Nucleus accumbens (tissue), 56 donors: Measurements from ENCODE around the gene DSTN.

Experiments used
- DNase-seq, 56 donors: peaks; one replicate each; lab custom pipeline; 2025; lab: John Stamatoyannopoulos, UW

Gene DSTN

DNA sequence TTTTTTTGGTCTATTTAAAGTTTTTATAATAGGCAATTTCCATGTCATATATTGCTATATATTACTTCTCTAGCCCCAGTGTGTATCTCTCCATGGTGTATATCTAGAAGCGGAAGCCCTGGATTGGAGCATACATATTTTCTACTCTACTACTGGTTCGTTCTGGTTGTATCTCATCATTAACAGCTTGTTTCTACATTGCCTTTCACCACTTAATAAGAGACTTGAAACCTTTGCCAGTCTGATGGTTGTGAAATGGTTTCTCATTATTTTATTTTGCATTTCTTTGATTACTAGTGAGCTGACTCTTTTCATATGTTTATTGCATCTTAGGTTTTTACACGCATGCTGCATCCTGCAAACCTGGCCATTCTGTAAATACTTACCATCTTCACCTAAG lies 3.6 kb downstream of the DSTN start:
- DNase-seq, result no peak

- no peak for DNase-seq
Measured at GRCh38 chr20:17576215-17576614, 6.3 kb downstream of the DSTN start.

DNA sequence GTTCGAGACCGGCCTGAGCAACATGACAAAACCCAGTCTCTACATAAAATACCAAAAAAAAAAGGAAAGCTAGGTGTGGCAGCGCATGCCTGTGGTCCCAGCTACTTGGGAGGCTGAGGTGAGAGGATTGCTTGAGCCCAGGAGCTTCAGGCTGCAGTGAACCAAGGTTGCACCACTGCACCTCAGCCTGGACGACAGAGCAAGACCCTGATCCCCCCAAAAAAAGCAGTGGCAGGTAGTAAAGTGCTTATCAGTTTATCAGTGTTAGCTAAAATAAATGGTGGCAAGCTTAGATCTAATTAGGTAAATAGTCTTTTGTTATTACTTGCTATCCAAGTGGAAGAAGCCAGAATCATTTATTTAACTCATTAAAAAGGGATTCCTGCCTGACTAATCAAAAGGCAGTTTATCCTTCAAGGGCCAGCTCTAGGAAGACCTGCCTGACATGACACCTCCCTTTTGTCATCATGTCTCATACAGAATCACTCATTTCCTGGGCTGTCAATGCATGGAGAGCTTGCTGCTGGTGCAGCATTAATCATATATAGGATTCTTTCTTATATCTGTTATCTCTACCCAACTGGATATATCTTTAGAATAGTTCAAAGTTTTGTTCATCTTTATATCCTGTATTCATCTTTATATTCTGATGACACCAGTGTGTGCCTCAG lies 9.6 kb downstream of the DSTN start:
- DNase-seq, result no peak

DNA sequence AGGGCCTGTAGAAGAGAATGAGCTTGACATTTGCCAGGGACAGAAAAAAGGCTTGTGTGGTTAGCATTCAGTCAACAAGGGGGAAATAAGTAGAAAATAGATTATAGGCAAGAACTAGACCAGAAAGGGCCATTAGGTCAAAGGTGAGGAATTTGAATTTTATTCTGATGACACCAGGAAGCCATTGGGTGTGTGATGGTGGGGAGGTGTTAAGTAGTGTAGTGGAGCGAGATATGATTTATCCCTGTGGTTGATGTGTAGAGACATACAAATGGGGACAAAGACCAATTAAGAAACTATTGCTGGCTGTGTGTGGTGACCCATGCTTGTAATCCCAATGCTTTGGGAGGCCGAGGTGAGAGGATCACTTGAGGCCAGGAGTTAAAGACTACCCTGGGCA lies 11.0 kb downstream of the DSTN start:
- DNase-seq, result no peak

DNA sequence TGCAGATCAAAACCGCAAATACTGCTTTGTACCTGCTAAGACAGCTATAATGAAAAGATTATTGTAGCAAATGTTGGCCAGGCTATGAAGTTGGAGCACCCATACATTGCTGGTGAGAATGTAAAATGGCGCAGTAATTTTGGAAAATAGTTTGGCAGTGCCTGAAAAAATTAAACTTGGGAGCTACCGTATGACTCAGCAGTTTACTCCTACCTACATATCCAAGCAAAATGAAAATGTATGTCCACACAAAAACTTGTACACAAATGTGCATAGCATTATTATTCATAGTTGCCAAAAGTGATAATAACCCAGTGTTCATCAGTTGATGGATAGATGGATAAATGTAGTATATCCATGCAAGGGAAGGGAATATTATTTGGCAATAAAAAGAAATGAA lies 13.3 kb downstream of the DSTN start:
- DNase-seq, result no peak

- DNase-seq, result no peak
Measured at GRCh38 chr20:17584689-17585088, 14.8 kb downstream of the DSTN start.

GRCh38 chr20:17586250-17586649 lies 16.4 kb downstream of the DSTN start:
- DNase-seq, result no peak

DNA sequence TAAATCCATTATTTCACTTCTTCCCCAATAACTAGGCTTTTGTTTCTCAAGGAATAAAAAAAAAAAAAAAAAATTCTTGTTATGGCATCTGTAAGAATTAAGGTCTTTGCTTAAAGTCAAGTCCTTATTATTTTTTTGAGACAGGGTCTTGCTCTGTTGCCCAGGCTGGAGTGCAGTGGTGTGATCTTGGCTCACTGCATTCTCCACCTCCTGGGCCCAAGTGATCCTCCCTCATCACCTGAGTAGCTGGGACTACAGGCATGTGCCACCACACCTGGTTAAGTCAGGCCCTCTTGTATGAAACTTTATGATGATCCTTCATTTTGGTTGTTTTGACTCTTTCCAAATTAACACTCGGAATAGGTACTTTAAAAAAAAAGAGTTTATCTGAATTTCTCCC lies 17.3 kb downstream of the DSTN start:
- DNase-seq, result no peak

DNA sequence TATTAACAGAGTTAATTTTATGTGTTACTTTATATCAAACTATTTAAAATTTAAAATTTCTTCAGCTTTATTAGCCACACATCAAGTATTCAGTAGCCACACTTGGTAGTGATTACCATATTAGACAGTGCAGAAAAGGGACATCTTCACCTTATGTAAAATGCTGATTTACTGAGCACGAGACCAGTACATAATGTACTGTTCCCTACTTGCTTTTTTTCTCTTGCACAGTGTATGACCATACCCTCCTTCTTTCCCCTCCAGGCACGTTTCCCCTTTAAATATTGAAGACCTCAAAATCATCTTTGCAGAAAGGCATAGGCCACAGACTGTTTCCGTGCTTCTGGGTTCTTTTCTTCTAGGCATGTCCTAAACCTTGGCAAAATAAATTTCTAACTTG lies 17.9 kb downstream of the DSTN start:
- DNase-seq, result no peak

- no peak for DNase-seq
Measured at GRCh38 chr20:17589161-17589834, 19.4 kb downstream of the DSTN start.

- DNase-seq, result no peak
Measured at GRCh38 chr20:17590245-17590644, 20.4 kb downstream of the DSTN start.

GRCh38 chr20:17593902-17594301 lies 24.0 kb downstream of the DSTN start:
- no peak for DNase-seq

- no peak for DNase-seq
Measured at GRCh38 chr20:17594443-17594842, 24.6 kb downstream of the DSTN start.

DNA sequence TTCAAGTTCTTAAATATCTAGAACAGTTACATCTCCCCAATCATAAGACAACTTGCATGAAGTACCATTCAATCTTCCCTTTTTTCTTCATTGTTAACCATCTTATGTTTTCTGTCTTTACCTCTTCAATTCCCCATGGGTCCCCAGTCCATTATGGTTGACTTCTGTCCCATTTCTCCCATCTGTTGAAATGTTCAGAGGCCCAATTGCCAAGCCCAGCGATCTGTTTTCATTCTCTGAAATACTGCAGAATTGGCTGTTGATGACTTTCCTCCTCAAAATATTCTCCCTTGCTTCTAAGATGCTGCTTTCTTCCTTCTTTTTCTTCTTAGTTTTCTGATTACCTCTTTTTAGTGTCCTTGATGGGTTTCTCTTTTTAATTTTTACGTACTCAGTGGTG lies 26.0 kb downstream of the DSTN start:
- no peak for DNase-seq

GRCh38 chr20:17598013-17598550 lies 28.2 kb downstream of the DSTN start:
- no peak for DNase-seq

- DNase-seq, result no peak
Measured at GRCh38 chr20:17601957-17602356, 32.1 kb downstream of the DSTN start.

DNA sequence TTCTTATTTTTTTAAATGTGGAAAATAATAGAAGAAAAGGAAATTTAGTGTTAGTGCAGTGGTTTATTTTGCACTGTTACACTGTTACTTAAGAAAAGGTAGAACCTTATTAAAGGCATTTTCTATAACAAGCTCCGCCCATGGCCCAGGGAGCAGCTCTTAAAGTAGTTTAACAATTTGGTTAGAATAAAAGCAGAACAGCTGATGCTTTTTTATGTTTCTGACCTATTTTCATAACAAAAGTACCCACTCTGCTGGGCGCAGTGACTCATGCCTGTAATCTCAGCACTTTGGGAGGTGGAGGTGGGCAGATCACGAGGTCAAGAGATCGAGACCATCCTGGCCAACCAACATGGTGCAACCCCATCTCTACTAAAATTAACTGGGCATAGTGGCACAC lies 32.6 kb downstream of the DSTN start:
- no peak for DNase-seq

- DNase-seq, result no peak
Measured at GRCh38 chr20:17605131-17605660, 35.3 kb downstream of the DSTN start.

GRCh38 chr20:17606001-17606400 lies 36.1 kb downstream of the DSTN start:
- no peak for DNase-seq

DNA sequence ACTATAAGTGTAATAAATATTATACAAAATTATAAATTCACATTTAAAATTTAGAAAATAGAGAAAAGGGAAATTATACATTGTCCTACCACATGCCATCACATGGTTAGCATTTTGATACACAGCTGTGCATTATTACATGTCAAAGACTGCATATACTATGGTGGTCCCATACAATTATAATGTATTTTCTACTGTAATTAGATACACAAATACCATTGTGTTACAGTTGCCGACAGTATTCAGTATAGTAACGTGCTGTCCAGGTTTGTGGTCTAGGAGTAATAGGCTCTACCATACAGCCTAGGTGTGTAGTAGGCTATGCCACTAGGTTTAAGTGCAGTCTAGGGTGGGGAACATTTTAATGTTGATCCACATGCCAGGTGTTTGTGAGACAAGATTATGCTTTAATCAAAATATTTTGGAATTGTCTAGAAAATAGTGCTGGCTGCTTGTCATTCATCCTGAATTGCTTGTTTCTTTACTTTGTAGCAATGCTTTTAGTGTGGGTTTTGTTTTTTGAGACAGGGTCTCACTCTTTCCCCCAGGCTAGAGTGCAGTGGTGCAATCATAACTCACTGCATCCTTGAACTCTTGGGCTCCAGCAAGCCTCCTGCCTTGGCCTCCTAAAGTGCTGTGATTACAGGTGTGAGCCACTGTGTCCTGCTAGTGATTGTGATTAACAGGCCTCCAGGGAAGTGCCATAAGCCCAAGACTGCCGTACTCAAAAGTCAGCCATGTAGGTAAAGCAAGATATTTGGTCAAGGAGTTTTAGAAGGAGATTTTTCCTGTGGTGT lies 39.0 kb downstream of the DSTN start:
- no peak for DNase-seq

DNA sequence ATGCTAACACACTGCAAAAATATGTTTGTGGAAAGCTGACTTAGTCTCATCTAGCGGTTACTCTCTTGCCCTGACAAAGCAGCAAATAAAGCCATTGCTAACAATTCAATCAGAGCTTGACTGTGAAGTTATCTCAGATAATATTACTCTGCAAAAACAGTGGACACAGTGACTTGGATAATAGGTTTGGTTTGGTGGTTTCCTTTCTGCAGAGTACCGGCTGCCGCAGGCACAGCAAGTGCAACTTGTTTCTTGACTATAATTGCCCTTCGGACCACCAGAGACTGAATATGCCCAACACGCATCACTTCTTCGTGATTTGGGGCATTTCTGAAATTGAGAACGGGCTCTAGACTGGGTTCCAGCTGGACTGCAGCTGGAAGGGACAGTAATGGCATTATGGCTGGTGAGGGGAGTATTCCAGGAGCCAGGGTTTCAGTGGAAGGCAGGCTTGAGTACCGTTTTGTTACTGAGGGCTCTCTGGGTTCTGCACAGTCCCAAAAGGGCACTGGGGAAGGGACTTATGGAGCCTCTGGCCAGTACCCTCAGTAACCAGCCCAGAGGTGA lies 40.0 kb downstream of the DSTN start:
- DNase-seq, result no peak
